ENCODE measurements around the gene TSR2.

Gene TSR2

DNA sequence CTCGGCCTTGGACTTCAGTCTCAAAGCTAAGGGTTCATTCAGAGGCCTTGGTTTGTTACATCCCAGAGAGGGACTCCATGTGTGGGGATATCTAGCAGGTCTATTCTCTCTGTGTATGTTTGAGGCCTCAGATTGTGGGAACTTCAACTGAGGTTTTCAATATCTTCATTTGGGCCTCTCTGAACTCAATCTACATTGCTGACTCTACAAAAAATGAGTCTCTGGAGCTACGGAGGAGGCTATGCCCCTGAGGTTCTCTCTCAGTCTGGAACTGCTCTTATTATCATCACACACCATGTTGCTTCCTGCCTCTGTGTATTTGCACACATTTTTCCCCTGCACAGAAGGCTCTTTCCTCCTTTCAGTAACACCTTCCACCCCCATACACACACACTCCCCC lies 5.1 kb upstream of the TSR2 start:
- no peak overlapping the region for H2AFZ ChIP-seq (ENCODE audit: low read length)
- no peaks in the 10 kb centered on the region for H3K27me3 ChIP-seq (ENCODE audit: insufficient read depth, low read length, poor library complexity, severe bottlenecking)
- H3K4me3 ChIP-seq (ENCODE audit: low read length, poor library complexity, severe bottlenecking), result no peak overlapping the region
- no peaks in the 10 kb centered on the region for H3K36me3 ChIP-seq (ENCODE audit: insufficient read depth, low read length)
- H3K79me2 ChIP-seq (ENCODE audit: insufficient read depth, low read length), result no peaks in the 10 kb centered on the region
- no peaks in the 10 kb centered on the region for H3K9me3 ChIP-seq (ENCODE audit: insufficient read depth, low read depth, low read length)
- no peaks in the 10 kb centered on the region for H4K20me1 ChIP-seq (ENCODE audit: insufficient read depth, low read length, poor library complexity, severe bottlenecking)
- TF ChIP-seq EZH2phosphoT487 (IDR thresholded peaks at IDR 0.05; ENCODE audit: borderline replicate concordance), result no peak
- TF ChIP-seq, protein P1, sequence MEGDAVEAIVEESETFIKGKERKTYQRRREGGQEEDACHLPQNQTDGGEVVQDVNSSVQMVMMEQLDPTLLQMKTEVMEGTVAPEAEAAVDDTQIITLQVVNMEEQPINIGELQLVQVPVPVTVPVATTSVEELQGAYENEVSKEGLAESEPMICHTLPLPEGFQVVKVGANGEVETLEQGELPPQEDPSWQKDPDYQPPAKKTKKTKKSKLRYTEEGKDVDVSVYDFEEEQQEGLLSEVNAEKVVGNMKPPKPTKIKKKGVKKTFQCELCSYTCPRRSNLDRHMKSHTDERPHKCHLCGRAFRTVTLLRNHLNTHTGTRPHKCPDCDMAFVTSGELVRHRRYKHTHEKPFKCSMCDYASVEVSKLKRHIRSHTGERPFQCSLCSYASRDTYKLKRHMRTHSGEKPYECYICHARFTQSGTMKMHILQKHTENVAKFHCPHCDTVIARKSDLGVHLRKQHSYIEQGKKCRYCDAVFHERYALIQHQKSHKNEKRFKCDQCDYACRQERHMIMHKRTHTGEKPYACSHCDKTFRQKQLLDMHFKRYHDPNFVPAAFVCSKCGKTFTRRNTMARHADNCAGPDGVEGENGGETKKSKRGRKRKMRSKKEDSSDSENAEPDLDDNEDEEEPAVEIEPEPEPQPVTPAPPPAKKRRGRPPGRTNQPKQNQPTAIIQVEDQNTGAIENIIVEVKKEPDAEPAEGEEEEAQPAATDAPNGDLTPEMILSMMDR (conservative IDR thresholded peaks at IDR 0.05; ENCODE audit: low read length), result no peak
- H3F3A ChIP-seq (ENCODE audit: low read depth), result no peaks in the 10 kb centered on the region
- no peak overlapping the region for H3K9ac ChIP-seq (ENCODE audit: low read depth, low read length, poor library complexity, severe bottlenecking)
- no peak overlapping the region for H3K4me2 ChIP-seq (ENCODE audit: low read depth, low read length, poor library complexity, severe bottlenecking)
- H3K9me2 ChIP-seq (replicated peaks; ENCODE audit: low read depth, low read length), result no peaks in the 10 kb centered on the region
- no peaks in the 10 kb centered on the region for H3K4me1 ChIP-seq (ENCODE audit: insufficient read depth, low read length, poor library complexity, severe bottlenecking)

DNA sequence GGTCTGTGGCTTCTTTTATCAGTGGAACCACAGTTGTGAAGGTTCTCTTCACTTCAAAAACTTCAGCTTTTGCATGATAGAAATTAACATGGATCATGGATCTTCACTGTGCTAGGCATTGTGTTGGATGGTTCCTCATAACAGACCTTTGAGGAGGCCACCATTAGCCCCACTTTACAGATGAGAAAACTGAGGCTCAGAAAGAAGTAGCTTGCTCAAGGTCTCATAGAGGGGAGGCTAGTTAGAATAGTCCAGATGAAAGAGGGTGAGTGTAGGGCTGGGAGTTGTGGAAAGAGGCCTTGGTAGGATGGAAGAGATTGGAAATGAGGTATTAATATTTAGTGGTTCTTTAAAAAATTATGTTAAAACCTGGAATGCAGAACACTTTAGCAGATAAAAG lies 2.6 kb downstream of the TSR2 start:
- H2AFZ ChIP-seq (ENCODE audit: low read length), result no peak overlapping the region
- H4K20me1 ChIP-seq (ENCODE audit: insufficient read depth, low read length, poor library complexity, severe bottlenecking), result peaks cover 10% of the 10 kb centered on the region
- no peaks in the 10 kb centered on the region for H3K9me2 ChIP-seq (replicated peaks; ENCODE audit: low read depth, low read length)

GRCh38 chrX:54444752-54445151 lies 4.5 kb downstream of the TSR2 start:
- Histone ChIP-seq H3K79me2 (ENCODE audit: insufficient read depth, low read length) (peaks cover 37% of the 10 kb centered on the region), H3K4me1 (ENCODE audit: insufficient read depth, low read length, poor library complexity, severe bottlenecking) (no peaks in the 10 kb centered on the region), H3K9me2 (replicated peaks; ENCODE audit: low read depth, low read length) (no peaks in the 10 kb centered on the region), H3K36me3 (ENCODE audit: insufficient read depth, low read length) (no peaks in the 10 kb centered on the region), H3K9me3 (ENCODE audit: insufficient read depth, low read depth, low read length) (no peaks in the 10 kb centered on the region), H2AFZ (ENCODE audit: low read length) (no peak overlapping the region), H3F3A (ENCODE audit: low read depth) (no peaks in the 10 kb centered on the region), H3K9ac (ENCODE audit: low read depth, low read length, poor library complexity, severe bottlenecking) (no peak overlapping the region), H3K4me2 (ENCODE audit: low read depth, low read length, poor library complexity, severe bottlenecking) (no peak overlapping the region), H3K4me3 (ENCODE audit: low read length, poor library complexity, severe bottlenecking) (no peak overlapping the region), H4K20me1 (ENCODE audit: insufficient read depth, low read length, poor library complexity, severe bottlenecking) (peaks cover 10% of the 10 kb centered on the region), H3K27me3 (ENCODE audit: insufficient read depth, low read length, poor library complexity, severe bottlenecking) (no peaks in the 10 kb centered on the region)
- TF ChIP-seq EZH2phosphoT487 (IDR thresholded peaks at IDR 0.05; ENCODE audit: borderline replicate concordance), result no peak
- TF ChIP-seq, protein P1 (conservative IDR thresholded peaks at IDR 0.05; ENCODE audit: low read length), result no peak

More for the DNA sequence above, 2.6 kb downstream of the TSR2 start:
- TF ChIP-seq, protein P1 (conservative IDR thresholded peaks at IDR 0.05; ENCODE audit: low read length), result no peak
- no peak for TF ChIP-seq EZH2phosphoT487 (IDR thresholded peaks at IDR 0.05; ENCODE audit: borderline replicate concordance)
- H3F3A ChIP-seq (ENCODE audit: low read depth), result no peaks in the 10 kb centered on the region
- H3K4me3 ChIP-seq (ENCODE audit: low read length, poor library complexity, severe bottlenecking), result peak overlapping the region; percentile 97
- no peaks in the 10 kb centered on the region for H3K9me3 ChIP-seq (ENCODE audit: insufficient read depth, low read depth, low read length)
- H3K27me3 ChIP-seq (ENCODE audit: insufficient read depth, low read length, poor library complexity, severe bottlenecking), result no peaks in the 10 kb centered on the region
- H3K4me1 ChIP-seq (ENCODE audit: insufficient read depth, low read length, poor library complexity, severe bottlenecking), result no peaks in the 10 kb centered on the region
- H3K79me2 ChIP-seq (ENCODE audit: insufficient read depth, low read length), result peaks cover 37% of the 10 kb centered on the region
- peak overlapping the region; percentile 83 for H3K4me2 ChIP-seq (ENCODE audit: low read depth, low read length, poor library complexity, severe bottlenecking)
- no peak overlapping the region for H3K9ac ChIP-seq (ENCODE audit: low read depth, low read length, poor library complexity, severe bottlenecking)
- H3K36me3 ChIP-seq (ENCODE audit: insufficient read depth, low read length), result no peaks in the 10 kb centered on the region

All from Loucy (cell line).